Activated naive CD8-positive, alpha-beta T cell treated with anti-CD3 and anti-CD28 coated beads, Interleukin-2, amount 50 U/mL, for 16 hours (primary cell): ENCODE results near the gene PNMA1.

Source experiments
- DNase-seq: peaks from one replicate; pipeline ENCODE4 v3.0.0-alpha.2; 2020; ENCODE audit warnings: low read depth, low spot score

The PNMA1 gene

GRCh38 chr14:73667854-73668253, 46.3 kb downstream of the PNMA1 start:
- no peak for DNase-seq

DNA sequence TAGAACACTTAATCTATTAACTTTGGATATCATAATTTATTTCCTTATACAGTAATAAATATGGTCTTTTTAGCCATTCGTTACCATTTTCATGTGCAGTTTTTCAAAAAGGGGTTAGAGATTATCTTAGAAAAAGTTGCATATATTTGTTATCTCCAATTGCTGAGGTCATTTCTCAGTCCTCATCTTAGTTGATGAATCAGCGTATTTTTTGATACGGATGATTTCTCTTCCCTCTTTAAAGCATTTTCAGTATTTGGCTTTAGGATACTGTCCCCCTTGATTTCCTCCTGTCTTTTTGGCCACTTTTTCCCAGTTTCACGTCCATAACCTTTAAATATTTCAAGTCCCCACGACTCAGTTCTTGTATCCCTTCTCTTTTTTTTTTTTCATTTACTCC, 47.6 kb downstream of the PNMA1 start:
- DNase-seq, result no peak

DNA sequence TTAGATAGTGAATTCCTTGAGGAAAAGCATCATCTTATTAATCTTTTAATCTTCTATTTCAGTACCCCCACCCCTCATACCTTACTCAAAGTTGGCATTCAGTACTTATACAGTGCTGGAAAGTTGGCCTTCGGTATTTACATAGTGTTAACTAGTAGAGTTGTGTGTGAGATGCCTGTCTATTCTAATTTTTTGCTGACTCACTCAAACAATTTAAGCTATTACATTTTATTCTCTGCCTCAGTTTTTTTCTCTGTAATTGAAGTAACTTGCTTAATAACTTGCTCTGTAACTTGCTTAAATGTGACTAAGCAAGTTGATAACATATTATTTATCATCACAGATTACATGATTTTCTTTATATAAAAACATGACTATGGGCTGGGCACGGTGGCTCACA, 49.1 kb downstream of the PNMA1 start:
- DNase-seq, result no peak

GRCh38 chr14:73663548-73664212, 50.5 kb downstream of the PNMA1 start:
- DNase-seq, result no peak

DNA sequence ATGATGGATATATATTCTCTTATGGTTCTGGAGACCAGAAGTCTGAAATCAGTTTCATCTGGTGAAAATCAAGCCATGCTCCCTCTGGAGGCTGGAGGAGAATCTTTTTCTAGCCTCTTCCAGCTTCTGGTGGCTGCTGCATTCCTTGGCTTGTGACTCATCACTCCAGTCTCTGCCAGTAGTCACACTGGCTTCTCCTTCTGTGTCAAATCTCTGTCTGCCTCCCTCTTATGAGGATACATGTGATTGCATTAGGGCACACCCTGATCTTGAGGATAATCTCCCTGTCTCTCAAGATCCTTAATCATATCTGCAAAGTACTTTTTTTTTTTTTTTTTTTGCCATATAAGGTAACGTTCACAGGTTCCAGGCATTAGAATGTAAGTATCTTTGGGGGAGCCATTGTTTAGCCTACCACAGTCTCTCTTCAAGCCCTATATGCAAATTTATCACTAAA, 51.7 kb downstream of the PNMA1 start:
- no peak for DNase-seq

- no peak for DNase-seq
Measured at GRCh38 chr14:73661872-73662271, 52.3 kb downstream of the PNMA1 start.
